Measurements from ENCODE around the gene MYO1A.

GRCh38 chr12:57027805-57028153 is 22.1 kb downstream of the MYO1A start:
- no peak for TF ChIP-seq CTCF (optimal IDR thresholded peaks at IDR 0.05 in 1 of 3, IDR thresholded peaks at IDR 0.05 in 1 of 3, conservative IDR thresholded peaks at IDR 0.05 in 1 of 3; ENCODE audit: extremely low read depth in 1 of 3, insufficient read depth in 2 of 3, low read length in 3 of 3)
- no peak for TF ChIP-seq EZH2 (IDR thresholded peaks at IDR 0.05; ENCODE audit: low read length)
